MM.1S (cell line): ENCODE measurements around the gene XAGE3.
"Not testable (repeated sequence)": the region's sequence is repeated elsewhere in the genome, so short reads cannot be mapped to it uniquely, and the experiment has no call there.

ENCODE experiments used
- DNase-seq: peaks from one replicate; pipeline ENCODE4 v3.0.0-alpha.2; 2015
- H2AFZ ChIP-seq: fragments of 300-600 bp; sonication (generic); 2 replicates; pipeline ENCODE4 v1.6.0; 2016; ENCODE audit warnings: antibody characterized with exemption, low read length
- H3F3A ChIP-seq: fragments of 300-600 bp; sonication (generic); 2 replicates; pipeline ENCODE4 v1.6.1; 2016; ENCODE audit warnings: mild to moderate bottlenecking, antibody characterized with exemption, low read length, moderate library complexity, mixed read lengths; ENCODE audit not compliant: insufficient read depth
- H3K27ac ChIP-seq: fragments of 300-600 bp; sonication (generic); 2 replicates; pipeline ENCODE4 v1.5.1; 2016; ENCODE audit warnings: mild to moderate bottlenecking, low read length
- H3K27me3 ChIP-seq: fragments of 300-600 bp; sonication (generic); replicated peaks from 2 replicates; pipeline ENCODE4 v1.6.0; 2016; ENCODE audit warnings: low read length; ENCODE audit not compliant: insufficient read depth
- H3K36me3 ChIP-seq: fragments of 300-600 bp; sonication (generic); replicated peaks from 2 replicates; pipeline ENCODE4 v1.6.1; 2016; ENCODE audit warnings: mild to moderate bottlenecking, low read length, mixed read lengths; ENCODE audit not compliant: insufficient read depth
- H3K4me1 ChIP-seq: fragments of 300-600 bp; sonication (generic); 2 replicates; pipeline ENCODE4 v1.6.1; 2016; ENCODE audit warnings: low read length, mixed read lengths
- H3K4me2 ChIP-seq: fragments of 300-600 bp; sonication (generic); 2 replicates; pipeline ENCODE4 v1.6.0; 2016; ENCODE audit warnings: low read depth, low read length
- H3K4me3 ChIP-seq: fragments of 300-600 bp; sonication (generic); 2 replicates; pipeline ENCODE4 v1.5.1; 2016; ENCODE audit warnings: low read length, mixed read lengths
- H3K79me2 ChIP-seq: fragments of 300-600 bp; sonication (generic); 2 replicates; pipeline ENCODE4 v1.6.1; 2016; ENCODE audit warnings: mixed run types, low read length, mixed read lengths
- H3K9ac ChIP-seq: fragments of 300-600 bp; sonication (generic); 2 replicates; pipeline ENCODE4 v1.6.1; 2016; ENCODE audit warnings: low read length, mixed read lengths
- H3K9me2 ChIP-seq: fragments of 300-600 bp; sonication (generic); replicated peaks from 2 replicates; pipeline ENCODE4 v1.6.1; 2016; ENCODE audit warnings: mild to moderate bottlenecking, low read length, mixed read lengths; ENCODE audit not compliant: insufficient read depth
- H3K9me3 ChIP-seq: fragments of 300-600 bp; sonication (generic); replicated peaks from 2 replicates; pipeline ENCODE4 v1.6.1; 2016; ENCODE audit warnings: mild to moderate bottlenecking, low read length, mixed read lengths; ENCODE audit not compliant: insufficient read depth
- H4K20me1 ChIP-seq: fragments of 300-600 bp; sonication (generic); 2 replicates; pipeline ENCODE4 v1.6.1; 2016; ENCODE audit warnings: mild to moderate bottlenecking, low read length, moderate library complexity, mixed read lengths; ENCODE audit not compliant: insufficient read depth
- CTCF ChIP-seq: fragments of 300-600 bp; sonication (generic); IDR thresholded peaks from 2 replicates; pipeline ENCODE4 v1.5.1; 2016; ENCODE audit warnings: antibody characterized with exemption, low read length, mixed read lengths
- EZH2 ChIP-seq: fragments of 300-600 bp; sonication (generic); optimal IDR thresholded peaks from 2 replicates; pipeline ENCODE3; 2017; ENCODE audit warnings: low read depth, mild to moderate bottlenecking, antibody characterized with exemption, low read length, mixed read lengths
- EZH2phosphoT487 ChIP-seq: fragments of 300-600 bp; sonication (generic); IDR thresholded peaks from 2 replicates; pipeline ENCODE4 v1.6.1; 2018; ENCODE audit warnings: antibody characterized with exemption, low read length

Gene XAGE3, protein sequence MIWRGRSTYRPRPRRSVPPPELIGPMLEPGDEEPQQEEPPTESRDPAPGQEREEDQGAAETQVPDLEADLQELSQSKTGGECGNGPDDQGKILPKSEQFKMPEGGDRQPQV

DNA sequence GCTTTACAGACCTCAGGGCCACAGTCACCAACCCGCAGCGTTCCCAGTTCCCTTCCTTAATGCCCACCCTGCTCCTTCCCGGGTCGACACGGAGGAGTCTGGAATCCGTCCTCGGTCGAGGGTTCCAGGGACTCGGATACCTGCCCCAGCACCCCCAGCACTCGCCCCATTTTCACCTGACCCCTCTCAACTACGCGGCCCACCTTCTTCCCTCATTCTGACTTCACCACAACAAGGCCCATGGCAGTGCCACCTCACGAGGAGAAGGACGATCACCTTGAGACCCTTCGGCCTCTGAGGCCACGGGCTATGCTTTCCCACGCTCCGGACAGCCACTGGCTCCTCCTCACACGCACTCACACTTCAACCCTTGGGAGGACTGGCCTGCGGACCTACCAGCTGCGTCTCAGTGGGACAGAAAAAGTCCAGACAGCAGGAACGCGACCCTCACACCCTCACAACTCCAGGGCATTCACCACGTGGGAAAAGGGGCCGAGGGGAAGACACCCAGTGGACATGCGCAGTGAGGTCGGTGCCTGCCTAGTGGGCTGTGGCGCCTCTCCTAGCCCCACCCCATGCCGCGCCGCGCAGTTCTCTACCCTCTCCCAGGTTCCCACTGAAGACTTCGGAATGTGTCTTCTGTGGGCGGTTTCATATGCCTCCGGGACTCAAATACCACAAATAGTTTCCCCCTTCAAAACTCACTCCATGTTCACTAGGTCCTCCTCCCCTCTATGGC lies at the start of gene XAGE3:
Gene XAGE3, minus strand, starts transcription at position 474 of the 739 bp plus-strand sequence. CDS start 950 bp downstream, outside the sequence.
- Histone ChIP-seq H3K9me3 (no peaks in the 10 kb centered on the region), H2AFZ (no peak within 1 kb of the TSS), H3K4me2 (no peak within 1 kb of the TSS), H3K9ac (no peak within 1 kb of the TSS), H4K20me1 (no peaks in the 10 kb centered on the region), H3K27me3 (no peaks in the 10 kb centered on the region), H3K4me1 (no peaks in the 10 kb centered on the region), H3K79me2 (no peaks in the 10 kb centered on the region), H3K4me3 (no peak within 1 kb of the TSS), H3K27ac (no peak within 1 kb of the TSS), H3K36me3 (no peaks in the 10 kb centered on the region), H3K9me2 (no peaks in the 10 kb centered on the region), H3F3A (no peaks in the 10 kb centered on the region)
- no peak for DNase-seq
- no peak for TF ChIP-seq EZH2phosphoT487
- no peak for TF ChIP-seq EZH2
- no peak for TF ChIP-seq CTCF

GRCh38 chrX:52914704-52915103 lies 46.8 kb upstream of the XAGE3 start:
- H3K9me3 ChIP-seq, H3K9me2 ChIP-seq, H3K27me3 ChIP-seq, H3K36me3 ChIP-seq, H3K9ac ChIP-seq, H3F3A ChIP-seq, H3K4me1 ChIP-seq, H3K4me3 ChIP-seq, H3K79me2 ChIP-seq, H3K4me2 ChIP-seq, DNase-seq, H3K27ac ChIP-seq, H2AFZ ChIP-seq, H4K20me1 ChIP-seq: not testable (repeated sequence)

GRCh38 chrX:52913681-52914080 lies 45.8 kb upstream of the XAGE3 start:
- not testable (repeated sequence) for H3K4me1 ChIP-seq, H3K79me2 ChIP-seq, DNase-seq, H3K27me3 ChIP-seq, H3K4me2 ChIP-seq, H4K20me1 ChIP-seq, H3K4me3 ChIP-seq, H3K27ac ChIP-seq, H3K9me3 ChIP-seq, H3K9me2 ChIP-seq, H3K9ac ChIP-seq, H3K36me3 ChIP-seq, H2AFZ ChIP-seq, H3F3A ChIP-seq

DNA sequence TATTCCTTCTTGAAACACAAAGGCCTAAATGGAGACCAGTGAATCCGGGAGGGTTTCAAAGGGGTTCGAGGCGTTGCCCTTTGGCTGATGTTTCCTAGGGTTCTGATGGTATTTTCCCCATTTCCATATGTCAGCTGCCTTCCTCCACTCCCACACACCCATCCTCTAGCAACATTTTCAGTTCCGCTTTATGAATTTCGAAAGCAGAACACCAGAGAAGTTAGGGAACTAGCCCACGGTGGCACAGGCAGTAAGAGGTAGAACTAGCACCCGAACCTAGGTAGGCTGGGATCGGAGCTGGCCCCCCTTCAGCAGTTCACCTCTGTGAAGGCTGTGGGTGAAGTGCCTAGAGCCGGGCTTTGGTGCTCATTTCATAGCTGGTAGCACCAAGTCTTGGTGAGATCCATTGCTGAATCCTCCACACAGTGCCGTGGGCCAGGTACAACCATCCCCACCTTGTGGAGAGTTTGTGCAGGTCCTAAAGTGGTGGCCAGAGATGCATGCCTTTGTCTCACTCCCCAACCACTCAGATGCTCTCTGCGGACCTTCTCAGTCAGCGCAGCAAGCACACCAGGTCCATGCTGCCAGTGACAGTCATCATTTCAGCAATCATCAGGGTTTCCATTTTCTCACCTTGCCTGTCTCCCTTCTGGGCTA lies 41.6 kb upstream of the XAGE3 start:
- H3K9me3 ChIP-seq, H3K9me2 ChIP-seq, H3K9ac ChIP-seq, H4K20me1 ChIP-seq, H3K27me3 ChIP-seq, H3K4me2 ChIP-seq, H3K4me1 ChIP-seq, H3K36me3 ChIP-seq, H3K4me3 ChIP-seq, H3F3A ChIP-seq, H2AFZ ChIP-seq, DNase-seq, H3K27ac ChIP-seq, H3K79me2 ChIP-seq: not testable (repeated sequence)

DNA sequence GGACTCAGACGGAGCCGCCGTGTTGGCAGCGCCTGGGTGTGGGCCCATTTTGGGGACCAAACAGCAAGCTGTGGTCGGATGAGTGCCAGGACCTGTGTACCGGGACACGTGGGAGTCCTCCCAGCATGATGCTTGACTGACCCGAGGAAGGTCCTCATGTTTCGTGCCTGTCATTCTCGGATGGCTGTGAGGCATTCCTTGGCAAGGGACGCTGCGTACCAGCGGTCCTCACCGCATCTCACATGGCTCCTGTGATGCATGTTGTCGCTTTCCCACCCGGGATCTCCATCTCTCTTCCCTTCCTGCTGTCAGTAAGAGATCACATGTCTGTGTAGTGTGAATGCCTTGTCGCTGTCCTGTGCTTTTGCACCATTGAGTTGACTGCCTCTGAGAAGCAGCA lies 40.0 kb upstream of the XAGE3 start:
- H3K9me3 ChIP-seq, DNase-seq, H3F3A ChIP-seq, H3K9me2 ChIP-seq, H3K27me3 ChIP-seq, H3K4me2 ChIP-seq, H3K27ac ChIP-seq, H3K9ac ChIP-seq, H3K79me2 ChIP-seq, H3K4me1 ChIP-seq, H3K36me3 ChIP-seq, H3K4me3 ChIP-seq, H4K20me1 ChIP-seq, H2AFZ ChIP-seq: not testable (repeated sequence)

- not testable (repeated sequence) for H3K4me3 ChIP-seq, H3K4me2 ChIP-seq, H3K27me3 ChIP-seq, H3K79me2 ChIP-seq, H2AFZ ChIP-seq, H3F3A ChIP-seq, H3K4me1 ChIP-seq, H3K36me3 ChIP-seq, H3K9ac ChIP-seq, H3K27ac ChIP-seq, H3K9me3 ChIP-seq, H4K20me1 ChIP-seq, H3K9me2 ChIP-seq, DNase-seq
Measured at GRCh38 chrX:52907137-52907536, 39.3 kb upstream of the XAGE3 start.

GRCh38 chrX:52906072-52906471 lies 38.2 kb upstream of the XAGE3 start:
- H3F3A ChIP-seq, H3K27me3 ChIP-seq, H3K9me3 ChIP-seq, H3K36me3 ChIP-seq, H2AFZ ChIP-seq, H3K27ac ChIP-seq, H3K4me1 ChIP-seq, DNase-seq, H3K4me2 ChIP-seq, H3K9me2 ChIP-seq, H3K79me2 ChIP-seq, H3K9ac ChIP-seq, H4K20me1 ChIP-seq, H3K4me3 ChIP-seq: not testable (repeated sequence)
